IPS DF 6.9 (cell line): Measurements from ENCODE around the gene RTKN.
"Not testable (repeated sequence)": the region's sequence is repeated elsewhere in the genome, so short reads cannot be mapped to it uniquely, and the experiment has no call there.

Experiments
- DNase-seq: peaks from one replicate; pipeline ENCODE4 v3.0.0-alpha.2; 2013; ENCODE audit warnings: low read depth, low spot score
- H3K27ac ChIP-seq: one replicate; pipeline ENCODE4 v1.5.1; 2013; ENCODE audit warnings: low read length, control low read depth
- H3K27me3 ChIP-seq: 2 replicates; pipeline ENCODE4 v1.6.1; 2013; ENCODE audit warnings: mild to moderate bottlenecking, low read length; ENCODE audit not compliant: control insufficient read depth, insufficient read depth
- H3K36me3 ChIP-seq: 2 replicates; pipeline ENCODE4 v1.6.1; 2013; ENCODE audit warnings: low read length; ENCODE audit not compliant: control insufficient read depth, insufficient read depth
- H3K4me1 ChIP-seq: 2 replicates; pipeline ENCODE4 v1.6.1; 2013; ENCODE audit warnings: low read length; ENCODE audit not compliant: control insufficient read depth, insufficient read depth
- H3K4me3 ChIP-seq: 2 replicates; pipeline ENCODE4 v1.5.1; 2013; ENCODE audit warnings: mild to moderate bottlenecking, low read length
- H3K9me3 ChIP-seq: 2 replicates; pipeline ENCODE4 v1.6.1; 2013; ENCODE audit warnings: low read length, inconsistent platforms; ENCODE audit not compliant: control insufficient read depth, insufficient read depth
- WGBS: extraction: QIAGEN DNeasy Blood & Tissue Kit; methylation state at CpG from one replicate; pipeline ENCODE4 v1.1.7; 2013; ENCODE audit warnings: mixed read lengths, missing lambda C conversion rate; ENCODE audit not compliant: insufficient read length, insufficient coverage; 5-methylcytosine and 5-hydroxymethylcytosine counted together

RTKN gene

GRCh38 chr2:74474899-74475298 lies 33.2 kb upstream of the RTKN start:
- Histone ChIP-seq H3K4me3 (no peak overlapping the region), H3K36me3 (peaks cover 5% of the 10 kb centered on the region; the same call in 1 of the 2 replicates), H3K4me1 (no peaks in the 10 kb centered on the region), H3K27ac (no peak overlapping the region), H3K27me3 (no peaks in the 10 kb centered on the region), H3K9me3 (no peaks in the 10 kb centered on the region)
- whole genome bisulfite sequencing, result no CpG with 5 or more reads among the region's 5 CpGs
- no peak for DNase-seq

- Histone ChIP-seq H3K9me3 (no peaks in the 10 kb centered on the region), H3K4me1 (no peaks in the 10 kb centered on the region), H3K27ac (no peak overlapping the region), H3K36me3 (peaks cover 5% of the 10 kb centered on the region; the same call in 1 of the 2 replicates), H3K4me3 (no peak overlapping the region), H3K27me3 (no peaks in the 10 kb centered on the region)
- no peak for DNase-seq
- no CpG with 5 or more reads among the region's 6 CpGs for WGBS
Measured at GRCh38 chr2:74474481-74474880, 32.7 kb upstream of the RTKN start.

GRCh38 chr2:74472945-74473258 lies 31.2 kb upstream of the RTKN start:
- Histone ChIP-seq H3K27ac (no peak overlapping the region), H3K9me3 (no peaks in the 10 kb centered on the region), H3K27me3 (no peaks in the 10 kb centered on the region), H3K4me1 (no peaks in the 10 kb centered on the region), H3K36me3 (peaks cover 5% of the 10 kb centered on the region; the same call in 1 of the 2 replicates), H3K4me3 (peak overlapping the region; percentile 51; the same call in 1 of the 2 replicates)
- no CpG with 5 or more reads among the region's 7 CpGs for whole genome bisulfite sequencing
- DNase-seq, result no peak

- H3K27me3 ChIP-seq, result no peaks in the 10 kb centered on the region
- no peaks in the 10 kb centered on the region for H3K4me1 ChIP-seq
- peaks cover 5% of the 10 kb centered on the region; the same call in 1 of the 2 replicates for H3K36me3 ChIP-seq
- DNase-seq, result peak; percentile 94
- peak within 1 kb of the TSS; percentile 51; the same call in 1 of the 2 replicates for H3K4me3 ChIP-seq
- H3K27ac ChIP-seq, result no peak within 1 kb of the TSS
- no peaks in the 10 kb centered on the region for H3K9me3 ChIP-seq
- no CpG with 5 or more reads among the region's 66 CpGs for WGBS
Measured at GRCh38 chr2:74472086-74472944, 30.6 kb upstream of the RTKN start, which contains the start of gene MRPL53. Gene MRPL53, minus strand, starts transcription at chr2:74472680. Its CDS starts 20 bp downstream, at chr2:74472660.

GRCh38 chr2:74471332-74472065 lies 29.8 kb upstream of the RTKN start:
- no peaks in the 10 kb centered on the region for H3K27me3 ChIP-seq
- no CpG with 5 or more reads among the region's 16 CpGs for WGBS
- DNase-seq, result no peak
- H3K4me3 ChIP-seq, result peak overlapping the region; percentile 51; the same call in 1 of the 2 replicates
- no peaks in the 10 kb centered on the region for H3K4me1 ChIP-seq
- H3K36me3 ChIP-seq, result peaks cover 5% of the 10 kb centered on the region; the same call in 1 of the 2 replicates
- H3K9me3 ChIP-seq, result no peaks in the 10 kb centered on the region
- no peak overlapping the region for H3K27ac ChIP-seq

GRCh38 chr2:74470742-74471141 lies 29.0 kb upstream of the RTKN start:
- not testable (repeated sequence) for H3K4me1 ChIP-seq, DNase-seq, H3K27ac ChIP-seq, H3K27me3 ChIP-seq, H3K4me3 ChIP-seq, H3K9me3 ChIP-seq, H3K36me3 ChIP-seq
- WGBS, result no CpG with 5 or more reads among the region's 12 CpGs

- Histone ChIP-seq H3K36me3 (peaks cover 8% of the 10 kb centered on the region), H3K4me1 (0 out of 2 replicates have a peak, but pooled peaks cover 2% of the 10 kb centered on the region), H3K9me3 (no peaks in the 10 kb centered on the region), H3K27me3 (no peaks in the 10 kb centered on the region), H3K4me3 (peak overlapping the region; percentile 95; the same call in 1 of the 2 replicates), H3K27ac (no peak overlapping the region)
- no peak for DNase-seq
- no CpG with 5 or more reads among the region's 13 CpGs for WGBS
Measured at GRCh38 chr2:74464406-74464805, 22.7 kb upstream of the RTKN start.

- no peaks in the 10 kb centered on the region for H3K9me3 ChIP-seq
- no peaks in the 10 kb centered on the region for H3K27me3 ChIP-seq
- H3K4me3 ChIP-seq, result no peak overlapping the region
- 0 out of 2 replicates have a peak, but pooled peaks cover 2% of the 10 kb centered on the region for H3K4me1 ChIP-seq
- no peak for DNase-seq
- H3K36me3 ChIP-seq, result peaks cover 8% of the 10 kb centered on the region
- WGBS, result no CpG with 5 or more reads among the region's 4 CpGs
- H3K27ac ChIP-seq, result no peak overlapping the region
Measured at GRCh38 chr2:74462786-74463105, 21.0 kb upstream of the RTKN start.

GRCh38 chr2:74462054-74462785 lies 20.5 kb upstream of the RTKN start:
- no peaks in the 10 kb centered on the region for H3K27me3 ChIP-seq
- 0 out of 2 replicates have a peak, but pooled peaks cover 2% of the 10 kb centered on the region for H3K4me1 ChIP-seq
- no peak overlapping the region for H3K4me3 ChIP-seq
- no peak overlapping the region for H3K27ac ChIP-seq
- no peaks in the 10 kb centered on the region for H3K9me3 ChIP-seq
- WGBS, result no CpG with 5 or more reads among the region's 20 CpGs
- DNase-seq, result no peak
- peaks cover 8% of the 10 kb centered on the region for H3K36me3 ChIP-seq
